Caco-2 (cell line): Measurements from ENCODE around the gene PYCR2. TPM values are rescaled to one million over a fixed set of nuclear protein-coding genes. Genes with fewer than 3 reads are reported as not detected.
A peak's percentile ranks its signal among the peaks of the same experiment; 100 is the strongest.

Source experiments
- BruUV-seq: library from RNA; stranded (reverse); fragments of 400-500 nt; replicated peaks from 2 replicates; lab custom pipeline; 2021; lab: Mats Ljungman, UMichigan
- CTCF ChIA-PET: fragments of 300-600 bp; sonication (Branson Sonifier 250); formaldehyde crosslinking; loops from one replicate; lab custom pipeline; 2022; ENCODE audit warnings: antibody characterized with exemption; lab: Charles Lee
- POLR2A ChIA-PET: fragments of 300-600 bp; sonication (Branson Sonifier 250); formaldehyde crosslinking; loops from one replicate; lab custom pipeline; 2022; ENCODE audit warnings: antibody characterized with exemption; lab: Charles Lee
- DNase-seq, 2 experiments: peaks; one replicate each; pipeline versions ENCODE4 v3.0.0 to v3.0.0-alpha.2; 2020 to 2022
- H3K27me3 ChIP-seq: replicated peaks from 2 replicates; pipeline ENCODE4 v1.6.0; 2011; ENCODE audit warnings: low read length; ENCODE audit not compliant: control insufficient read depth, insufficient read depth
- H3K36me3 ChIP-seq: 2 replicates; pipeline ENCODE4 v1.5.1; 2011; ENCODE audit warnings: low read length; ENCODE audit not compliant: control insufficient read depth, insufficient read depth
- H3K4me1 ChIP-seq: fragments of 250-450 bp; sonication (Bioruptor Pico); 2 replicates; pipeline ENCODE4 v1.5.1; 2020; ENCODE audit warnings: mild to moderate bottlenecking
- H3K4me3 ChIP-seq: 2 replicates; pipeline ENCODE4 v1.5.1; 2011; ENCODE audit warnings: low read depth, mild to moderate bottlenecking, control low read depth, low read length
- H3K9me3 ChIP-seq: fragments of 250-450 bp; sonication (Bioruptor Pico); 2 replicates; pipeline ENCODE4 v1.5.1; 2020; ENCODE audit warnings: mild to moderate bottlenecking, moderate library complexity
- H3K27ac Mint-ChIP-seq: one replicate; pipeline ENCODE4 v1.8.0; 2022; ENCODE audit warnings: mixed read lengths; ENCODE audit not compliant: unreplicated experiment
- H3K27me3 Mint-ChIP-seq: one replicate; pipeline ENCODE4 v1.8.0; 2022; ENCODE audit warnings: mixed read lengths; ENCODE audit not compliant: insufficient read depth, unreplicated experiment
- H3K36me3 Mint-ChIP-seq: one replicate; pipeline ENCODE4 v1.8.0; 2022; ENCODE audit warnings: mild to moderate bottlenecking, mixed read lengths; ENCODE audit not compliant: insufficient read depth, unreplicated experiment
- H3K4me1 Mint-ChIP-seq: one replicate; pipeline ENCODE4 v1.8.0; 2022; ENCODE audit warnings: low read depth, mixed read lengths; ENCODE audit not compliant: unreplicated experiment
- H3K4me3 Mint-ChIP-seq: one replicate; pipeline ENCODE4 v1.8.0; 2022; ENCODE audit warnings: mild to moderate bottlenecking, moderate library complexity, mixed read lengths; ENCODE audit not compliant: unreplicated experiment
- H3K9me3 Mint-ChIP-seq: one replicate; pipeline ENCODE4 v1.8.0; 2022; ENCODE audit warnings: mixed read lengths; ENCODE audit not compliant: unreplicated experiment
- CTCF ChIP-seq, 2 experiments: fragments of 200-600 bp in 1 of 2; IDR thresholded peaks; 1 replicate in 1 of 2; 2 replicates in 1 of 2; pipeline versions ENCODE4 v1.5.1 to v1.8.0; 2011 to 2022; ENCODE audit warnings: antibody characterized with exemption in 1 of 2, control low read depth in 1 of 2, inconsistent platforms in 1 of 2, low read depth in 1 of 2, low read length in 1 of 2, mild to moderate bottlenecking in 1 of 2, moderate library complexity in 1 of 2; ENCODE audit not compliant: insufficient read depth in 1 of 2, severe bottlenecking in 1 of 2, unreplicated experiment in 1 of 2
- intact Hi-C: fragments of 100-400 bp; cut with micrococcal nuclease; formaldehyde crosslinking; loops from one replicate; pipeline ENCODE4 v1.10.0; 2022; ENCODE audit not compliant: unreplicated experiment
- total RNA-seq: library from RNA; stranded (reverse); gene quantifications from 2 replicates; pipeline ENCODE4 v1.2.3, GENCODE V29; 2022

PYCR2 gene
- total RNA-seq, 1 experiment from 2014 or later = 73.7 TPM

- no peaks in the 10 kb centered on the region for H3K9me3 Mint-ChIP-seq
- peaks cover 10% of the 10 kb centered on the region; the same call in 1 of the 2 replicates for H3K4me1 ChIP-seq
- peaks cover 17% of the 10 kb centered on the region for H3K4me1 Mint-ChIP-seq
- ChIA-PET POLR2A (interaction anchor here (0.6 to 1.4 kb wide), 2 partner anchors 15 to 62 kb away, joined by 5 read pairs; partner anchors contain the start of gene TMEM63A), CTCF (interaction anchor here (0.6 to 0.7 kb wide), 2 partner anchors 16 to 815 kb away, joined by 3 read pairs; partner anchors contain the start of gene TMEM63A)
- no peak overlapping the region for H3K4me3 Mint-ChIP-seq
- no TSS peak for BruUV-seq
- H3K27ac Mint-ChIP-seq = peak overlapping the region; percentile 41
- intact Hi-C loops = no loop called here
- TF ChIP-seq CTCF (IDR thresholded peaks at IDR 0.05; ENCODE audit: insufficient read depth in 1 of 2, low read depth in 1 of 2, low read length in 1 of 2, severe bottlenecking in 1 of 2, unreplicated experiment in 1 of 2) = no peak
- no peaks in the 10 kb centered on the region for H3K9me3 ChIP-seq
- H3K27me3 Mint-ChIP-seq = no peaks in the 10 kb centered on the region
- no peaks in the 10 kb centered on the region for H3K36me3 ChIP-seq
- no peaks in the 10 kb centered on the region for H3K27me3 ChIP-seq
- H3K36me3 Mint-ChIP-seq = no peaks in the 10 kb centered on the region
- H3K4me3 ChIP-seq = no peak overlapping the region
- no peak for DNase-seq
These were observed 26.2 kb downstream of the PYCR2 start for GRCh38 chr1:225897595-225898514.

- ChIA-PET CTCF (interaction anchor here (0.6 kb wide), 1 partner anchor 815 kb away, joined by 3 read pairs; no protein-coding TSS in a partner anchor), POLR2A (interaction anchor here (1.4 kb wide), 1 partner anchor 15 kb away, joined by 5 read pairs; the partner anchor contains the start of gene TMEM63A)
- Histone ChIP-seq H3K4me3 (no peak overlapping the region), H3K36me3 (no peaks in the 10 kb centered on the region), H3K4me1 (peaks cover 10% of the 10 kb centered on the region; the same call in 1 of the 2 replicates), H3K27me3 (no peaks in the 10 kb centered on the region), H3K9me3 (no peaks in the 10 kb centered on the region)
- no peak overlapping the region for H3K4me3 Mint-ChIP-seq
- no peak for DNase-seq
- TF ChIP-seq CTCF (IDR thresholded peaks at IDR 0.05; ENCODE audit: insufficient read depth in 1 of 2, low read depth in 1 of 2, low read length in 1 of 2, severe bottlenecking in 1 of 2, unreplicated experiment in 1 of 2) = no peak
- H3K36me3 Mint-ChIP-seq = no peaks in the 10 kb centered on the region
- no peaks in the 10 kb centered on the region for H3K27me3 Mint-ChIP-seq
- H3K27ac Mint-ChIP-seq = peak overlapping the region; percentile 41
- H3K4me1 Mint-ChIP-seq = peaks cover 17% of the 10 kb centered on the region
- no TSS peak for BruUV-seq
- intact Hi-C loops = no loop called here
- H3K9me3 Mint-ChIP-seq = no peaks in the 10 kb centered on the region
These were observed 27.0 kb downstream of the PYCR2 start for GRCh38 chr1:225896937-225897549.

GRCh38 chr1:225896494-225896893 is 27.6 kb downstream of the PYCR2 start:
- POLR2A ChIA-PET = no interaction called here
- no peak for TF ChIP-seq CTCF (IDR thresholded peaks at IDR 0.05; ENCODE audit: insufficient read depth in 1 of 2, low read depth in 1 of 2, low read length in 1 of 2, severe bottlenecking in 1 of 2, unreplicated experiment in 1 of 2)
- H3K4me3 ChIP-seq = no peak overlapping the region
- Mint-ChIP-seq H3K27ac (no peak overlapping the region), H3K9me3 (no peaks in the 10 kb centered on the region), H3K36me3 (no peaks in the 10 kb centered on the region), H3K4me3 (no peak overlapping the region), H3K27me3 (no peaks in the 10 kb centered on the region), H3K4me1 (peaks cover 17% of the 10 kb centered on the region)
- H3K4me1 ChIP-seq = peaks cover 10% of the 10 kb centered on the region; the same call in 1 of the 2 replicates
- intact Hi-C loops = no loop called here
- no TSS peak for BruUV-seq
- CTCF ChIA-PET = no interaction called here
- DNase-seq = no peak
- no peaks in the 10 kb centered on the region for H3K27me3 ChIP-seq
- H3K9me3 ChIP-seq = no peaks in the 10 kb centered on the region
- no peaks in the 10 kb centered on the region for H3K36me3 ChIP-seq
